ENCODE measurements around the gene C6orf52. TPM values are rescaled to one million over a fixed set of nuclear protein-coding genes. Genes with fewer than 3 reads are reported as not detected.

Gene C6orf52
- total RNA-seq, 1 experiment from 2014 or later = 6.2 TPM

DNA sequence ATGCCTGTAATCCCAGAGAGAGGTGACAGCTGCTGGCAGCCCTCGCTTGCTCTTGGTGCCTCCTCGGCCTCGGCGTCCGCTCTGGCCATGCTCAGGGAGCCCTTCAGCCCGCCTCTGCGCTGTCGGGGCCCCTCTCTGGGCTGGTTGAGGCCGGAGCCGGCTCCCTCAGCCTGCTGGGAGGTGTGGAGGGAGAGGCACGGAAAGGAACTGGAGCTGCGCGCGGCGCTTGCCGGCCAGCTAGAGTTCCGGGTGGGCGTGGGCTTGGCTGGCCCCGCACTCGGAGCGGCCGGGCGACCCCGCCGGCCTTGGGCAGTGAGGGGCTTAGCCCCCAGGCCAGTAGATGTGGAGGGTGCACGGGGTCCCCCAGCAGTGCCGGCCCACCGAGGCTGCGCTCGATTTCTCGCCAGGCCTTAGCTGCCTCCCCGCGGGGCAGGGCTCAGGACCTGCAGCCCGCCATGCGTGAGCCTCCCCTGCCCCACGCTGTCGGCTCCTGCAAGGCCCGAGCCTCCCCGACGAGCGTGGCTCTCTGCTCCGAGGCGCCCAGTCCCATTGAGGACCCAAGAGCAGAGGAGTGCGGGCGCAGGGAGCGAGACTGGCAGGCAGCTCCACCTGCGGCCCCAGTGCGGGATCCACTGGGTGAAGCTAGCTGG lies 34.6 kb downstream of the C6orf52 start:
- CTCF ChIA-PET = no interaction called here
- Histone ChIP-seq H3K4me1 (replicated peaks; ENCODE audit: insufficient read depth) (no peaks in the 10 kb centered on the region), H2AFZ (no peak overlapping the region), H3K4me2 (no peak overlapping the region), H3K36me3 (ENCODE audit: low read depth) (no peaks in the 10 kb centered on the region), H3F3A (ENCODE audit: insufficient read depth, low read depth) (no peaks in the 10 kb centered on the region), H3K79me2 (ENCODE audit: low read depth) (no peaks in the 10 kb centered on the region), H3K9me3 (ENCODE audit: insufficient read depth, low read depth) (no peaks in the 10 kb centered on the region), H3K9me2 (ENCODE audit: insufficient read depth) (no peaks in the 10 kb centered on the region), H3K27ac (no peak overlapping the region), H3K27me3 (ENCODE audit: insufficient read depth, low read depth) (no peaks in the 10 kb centered on the region), H4K20me1 (ENCODE audit: insufficient read depth) (no peaks in the 10 kb centered on the region), H3K4me3 (no peak overlapping the region)
- DNase-seq = no peak
- BruUV-seq (replicated peaks) = no TSS peak
- intact Hi-C loops (cut with micrococcal nuclease; ENCODE audit: unreplicated experiment) = no loop called here
- POLR2A ChIA-PET (ENCODE audit: unreplicated experiment) = interaction anchor here (0.6 kb wide), 2 partner anchors 125 to 179 kb away, joined by 4 read pairs; no protein-coding TSS in a partner anchor
- no peak for TF ChIP-seq EZH2 (IDR thresholded peaks at IDR 0.05; ENCODE audit: low read depth)
- TF ChIP-seq, protein P1, sequence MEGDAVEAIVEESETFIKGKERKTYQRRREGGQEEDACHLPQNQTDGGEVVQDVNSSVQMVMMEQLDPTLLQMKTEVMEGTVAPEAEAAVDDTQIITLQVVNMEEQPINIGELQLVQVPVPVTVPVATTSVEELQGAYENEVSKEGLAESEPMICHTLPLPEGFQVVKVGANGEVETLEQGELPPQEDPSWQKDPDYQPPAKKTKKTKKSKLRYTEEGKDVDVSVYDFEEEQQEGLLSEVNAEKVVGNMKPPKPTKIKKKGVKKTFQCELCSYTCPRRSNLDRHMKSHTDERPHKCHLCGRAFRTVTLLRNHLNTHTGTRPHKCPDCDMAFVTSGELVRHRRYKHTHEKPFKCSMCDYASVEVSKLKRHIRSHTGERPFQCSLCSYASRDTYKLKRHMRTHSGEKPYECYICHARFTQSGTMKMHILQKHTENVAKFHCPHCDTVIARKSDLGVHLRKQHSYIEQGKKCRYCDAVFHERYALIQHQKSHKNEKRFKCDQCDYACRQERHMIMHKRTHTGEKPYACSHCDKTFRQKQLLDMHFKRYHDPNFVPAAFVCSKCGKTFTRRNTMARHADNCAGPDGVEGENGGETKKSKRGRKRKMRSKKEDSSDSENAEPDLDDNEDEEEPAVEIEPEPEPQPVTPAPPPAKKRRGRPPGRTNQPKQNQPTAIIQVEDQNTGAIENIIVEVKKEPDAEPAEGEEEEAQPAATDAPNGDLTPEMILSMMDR (conservative IDR thresholded peaks at IDR 0.05) = no peak

DNA sequence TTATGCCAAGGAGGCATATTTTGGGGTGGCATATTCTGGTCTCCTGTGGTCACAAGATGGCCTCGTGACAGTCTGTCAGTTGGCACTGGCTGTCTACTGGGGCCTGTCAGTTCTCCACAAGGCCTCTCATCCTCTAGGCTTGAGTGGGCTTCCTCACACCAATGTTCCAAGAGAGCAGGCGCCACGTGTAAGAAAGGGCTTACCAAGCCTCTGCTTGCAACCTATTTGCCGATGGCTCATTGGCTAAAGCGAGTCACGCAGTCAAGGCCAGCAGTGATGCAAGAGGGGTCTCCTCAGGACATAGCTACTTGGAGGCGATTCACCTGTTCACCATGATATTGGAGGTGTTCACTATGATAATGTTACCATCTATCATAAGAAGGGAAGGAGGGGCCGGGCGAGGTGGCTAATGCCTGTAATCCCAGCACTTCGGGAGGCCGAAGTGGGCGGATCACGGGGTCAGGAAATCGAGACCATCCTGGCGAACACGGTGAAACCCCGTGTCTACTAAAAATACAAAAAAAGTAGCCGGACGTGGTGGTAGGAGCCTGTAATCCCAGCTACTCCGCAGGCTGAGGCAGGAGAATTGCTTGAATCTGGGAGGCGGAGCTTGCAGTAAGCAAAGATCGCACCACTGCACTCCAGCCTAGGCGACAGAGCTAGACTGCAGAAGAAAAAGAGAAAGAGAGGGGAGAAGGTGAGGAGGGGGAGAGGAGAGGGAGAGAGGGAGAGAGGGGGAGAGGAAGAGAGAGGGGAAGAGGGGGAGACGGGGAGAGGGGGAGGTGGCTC lies 35.3 kb downstream of the C6orf52 start:
- no peaks in the 10 kb centered on the region for H3K9me3 ChIP-seq (ENCODE audit: insufficient read depth, low read depth)
- H3K79me2 ChIP-seq (ENCODE audit: low read depth) = no peaks in the 10 kb centered on the region
- H3K9me2 ChIP-seq (ENCODE audit: insufficient read depth) = no peaks in the 10 kb centered on the region
- no peaks in the 10 kb centered on the region for H4K20me1 ChIP-seq (ENCODE audit: insufficient read depth)
- no peaks in the 10 kb centered on the region for H3F3A ChIP-seq (ENCODE audit: insufficient read depth, low read depth)
- DNase-seq = no peak
- TF ChIP-seq EZH2 (IDR thresholded peaks at IDR 0.05; ENCODE audit: low read depth) = no peak
- TF ChIP-seq, protein P1 (conservative IDR thresholded peaks at IDR 0.05) = no peak
- H3K36me3 ChIP-seq (ENCODE audit: low read depth) = no peaks in the 10 kb centered on the region
- H3K4me1 ChIP-seq (replicated peaks; ENCODE audit: insufficient read depth) = no peaks in the 10 kb centered on the region
- ChIA-PET POLR2A (ENCODE audit: unreplicated experiment) (no interaction called here), CTCF (no interaction called here)
- BruUV-seq (replicated peaks) = no TSS peak
- H3K27ac ChIP-seq = no peak overlapping the region
- no peaks in the 10 kb centered on the region for H3K27me3 ChIP-seq (ENCODE audit: insufficient read depth, low read depth)
- no peak overlapping the region for H2AFZ ChIP-seq
- no peak overlapping the region for H3K4me3 ChIP-seq
- no peak overlapping the region for H3K4me2 ChIP-seq
- intact Hi-C loops (cut with micrococcal nuclease; ENCODE audit: unreplicated experiment) = no loop called here

GRCh38 chr6:10655508-10656055 lies 38.8 kb downstream of the C6orf52 start:
- Histone ChIP-seq H3K36me3 (ENCODE audit: low read depth) (no peaks in the 10 kb centered on the region), H4K20me1 (ENCODE audit: insufficient read depth) (no peaks in the 10 kb centered on the region), H2AFZ (no peak overlapping the region), H3K4me3 (no peak overlapping the region), H3K9me3 (ENCODE audit: insufficient read depth, low read depth) (no peaks in the 10 kb centered on the region), H3F3A (ENCODE audit: insufficient read depth, low read depth) (no peaks in the 10 kb centered on the region), H3K27me3 (ENCODE audit: insufficient read depth, low read depth) (no peaks in the 10 kb centered on the region), H3K27ac (no peak overlapping the region), H3K4me2 (no peak overlapping the region), H3K4me1 (replicated peaks; ENCODE audit: insufficient read depth) (no peaks in the 10 kb centered on the region), H3K9me2 (ENCODE audit: insufficient read depth) (no peaks in the 10 kb centered on the region), H3K79me2 (ENCODE audit: low read depth) (no peaks in the 10 kb centered on the region)
- intact Hi-C loops (cut with micrococcal nuclease; ENCODE audit: unreplicated experiment) = no loop called here
- ChIA-PET POLR2A (ENCODE audit: unreplicated experiment) (no interaction called here), CTCF (no interaction called here)
- TF ChIP-seq, protein P1 (conservative IDR thresholded peaks at IDR 0.05) = no peak
- no peak for TF ChIP-seq EZH2 (IDR thresholded peaks at IDR 0.05; ENCODE audit: low read depth)
- BruUV-seq (replicated peaks) = no TSS peak
- no peak for DNase-seq

All from PC-9 (cell line).